SU-DHL-6 (cell line): ENCODE results near the gene G6PC3.

Experiments
- EZH2phosphoT487 ChIP-seq: fragments of 200-600 bp; sonication (generic), shearing (Covaris generic); conservative IDR thresholded peaks from 2 replicates; pipeline ENCODE4 v1.6.1; 2018; ENCODE audit warnings: mild to moderate bottlenecking, antibody characterized with exemption, low read length, moderate library complexity, mixed read lengths
- TF ChIP-seq, protein P1 (sequence below): fragments of 200-600 bp; sonication (generic); IDR thresholded peaks from one replicate; pipeline ENCODE4 v1.5.1; 2017; ENCODE audit warnings: antibody characterized with exemption, mild to moderate bottlenecking, low read length, moderate library complexity; ENCODE audit not compliant: insufficient read depth, poor library complexity, severe bottlenecking

DNA sequence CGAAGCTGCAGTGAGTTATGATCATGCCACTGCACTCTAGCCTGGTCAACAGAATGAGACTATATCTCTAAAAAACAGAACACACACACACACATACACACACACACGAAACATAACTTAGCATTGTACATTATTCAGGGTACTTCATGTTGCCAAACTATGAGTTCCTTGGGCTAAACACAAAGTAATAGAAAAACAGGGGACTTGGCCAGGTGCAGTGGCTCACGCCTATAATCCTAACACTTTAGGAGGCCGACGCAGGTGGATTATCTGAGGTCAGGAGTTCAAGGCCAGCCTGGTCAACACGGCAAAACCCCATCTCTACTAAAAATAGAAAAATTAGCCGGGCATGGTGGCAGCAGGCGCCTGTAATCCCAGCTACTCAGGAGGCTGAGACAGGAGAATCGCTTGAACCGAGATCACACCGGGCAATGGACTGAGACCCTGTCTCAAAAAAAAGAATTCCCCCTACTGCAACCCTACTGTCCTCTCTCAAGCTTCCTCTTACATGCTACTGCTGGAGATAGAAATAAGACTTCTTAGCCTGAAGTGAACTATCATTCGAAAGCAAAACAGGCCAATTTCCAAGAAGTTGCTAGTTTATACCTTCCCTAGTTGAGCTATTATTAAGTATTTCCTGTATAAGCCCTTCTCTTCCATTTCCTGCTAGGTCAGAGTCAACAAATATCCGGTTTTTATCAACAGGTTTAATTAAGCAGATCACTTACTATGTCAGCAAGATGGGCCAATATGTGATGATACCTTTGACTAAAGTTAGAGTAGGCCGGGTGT is 11.2 kb upstream of the G6PC3 start:
- TF ChIP-seq, protein P1, sequence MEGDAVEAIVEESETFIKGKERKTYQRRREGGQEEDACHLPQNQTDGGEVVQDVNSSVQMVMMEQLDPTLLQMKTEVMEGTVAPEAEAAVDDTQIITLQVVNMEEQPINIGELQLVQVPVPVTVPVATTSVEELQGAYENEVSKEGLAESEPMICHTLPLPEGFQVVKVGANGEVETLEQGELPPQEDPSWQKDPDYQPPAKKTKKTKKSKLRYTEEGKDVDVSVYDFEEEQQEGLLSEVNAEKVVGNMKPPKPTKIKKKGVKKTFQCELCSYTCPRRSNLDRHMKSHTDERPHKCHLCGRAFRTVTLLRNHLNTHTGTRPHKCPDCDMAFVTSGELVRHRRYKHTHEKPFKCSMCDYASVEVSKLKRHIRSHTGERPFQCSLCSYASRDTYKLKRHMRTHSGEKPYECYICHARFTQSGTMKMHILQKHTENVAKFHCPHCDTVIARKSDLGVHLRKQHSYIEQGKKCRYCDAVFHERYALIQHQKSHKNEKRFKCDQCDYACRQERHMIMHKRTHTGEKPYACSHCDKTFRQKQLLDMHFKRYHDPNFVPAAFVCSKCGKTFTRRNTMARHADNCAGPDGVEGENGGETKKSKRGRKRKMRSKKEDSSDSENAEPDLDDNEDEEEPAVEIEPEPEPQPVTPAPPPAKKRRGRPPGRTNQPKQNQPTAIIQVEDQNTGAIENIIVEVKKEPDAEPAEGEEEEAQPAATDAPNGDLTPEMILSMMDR = no peak
- no peak for TF ChIP-seq EZH2phosphoT487
